Measurements from ENCODE around the gene SLC22A4. TPM values are rescaled to one million over a fixed set of nuclear protein-coding genes. Genes with fewer than 3 reads are reported as not detected.

Gene SLC22A4
- total and polyA plus RNA-seq, 2 of the 8 experiments (the other 6 are each of a cell fraction or from before 2014, with no cell fraction given) = 0.45 to 0.60 TPM

DNA sequence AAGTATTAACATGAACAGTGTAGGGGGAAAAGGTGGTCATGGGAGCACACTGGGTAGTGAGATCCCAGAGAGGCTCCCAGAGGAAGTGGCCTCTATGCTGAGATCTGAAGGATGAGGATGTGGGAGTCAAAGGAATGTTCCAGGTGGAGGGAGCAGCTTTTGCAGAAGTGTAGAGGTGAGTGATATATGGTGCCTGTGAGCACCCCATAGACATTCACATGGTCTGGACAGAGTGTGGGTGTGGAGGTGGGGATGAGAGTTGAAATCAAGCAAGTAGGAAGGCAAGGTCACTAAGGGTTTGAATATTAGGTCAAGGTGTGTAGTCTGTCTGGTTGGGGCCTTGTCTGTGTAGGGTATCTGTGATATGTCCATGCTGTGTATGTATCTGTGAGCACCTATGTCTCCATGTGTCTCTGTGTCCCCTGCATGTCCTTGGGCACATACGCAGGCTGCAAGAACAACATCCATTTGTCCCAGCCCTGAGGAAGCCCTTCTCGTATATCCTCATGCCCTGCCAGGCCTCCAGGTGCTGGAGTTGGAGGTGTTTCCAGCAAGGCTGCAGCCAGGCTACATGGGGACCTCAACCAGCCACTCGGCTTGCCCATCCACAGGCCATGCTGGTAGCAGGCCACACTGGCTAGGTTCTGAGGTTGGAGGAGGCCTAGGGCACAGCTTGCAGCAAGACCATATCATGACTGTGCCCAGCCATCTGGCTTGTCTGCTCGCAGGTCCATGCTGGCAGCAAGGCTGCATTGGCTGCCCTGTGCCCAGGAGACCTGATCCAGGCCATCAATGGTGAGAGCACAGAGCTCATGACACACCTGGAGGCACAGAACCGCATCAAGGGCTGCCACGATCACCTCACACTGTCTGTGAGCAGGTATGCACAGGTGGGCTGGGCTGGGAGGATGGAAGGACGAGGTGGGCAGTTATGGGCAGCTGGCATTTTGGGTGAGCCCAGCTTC lies 32.0 kb upstream of the SLC22A4 start:
- Histone ChIP-seq H3K4me3 (ENCODE audit: extremely low read depth in 1 of 4, insufficient read depth in 2 of 4, low read depth in 3 of 4, low read length in 4 of 4) (no peak overlapping the region), H4K91ac (replicated peaks; ENCODE audit: insufficient read length, low read length) (no peak overlapping the region), H2AFZ (ENCODE audit: low read length) (no peak overlapping the region), H2BK12ac (ENCODE audit: low read depth, low read length) (no peak overlapping the region), H3K23me2 (ENCODE audit: low read depth, low read length) (peaks cover 6% of the 10 kb centered on the region; the same call in 1 of the 2 replicates), H3K4me1 (replicated peaks in 1 of 4; ENCODE audit: control insufficient read depth in 3 of 4, insufficient read depth in 4 of 4, low read length in 3 of 4) (peaks cover 0 to 15% (median 2%) of the 10 kb centered on the region in 4 experiments; a peak in 5 of 7 replicates), H2BK120ac (replicated peaks; ENCODE audit: low read depth, low read length) (no peak overlapping the region), H3K79me1 (ENCODE audit: low read depth, low read length) (no peaks in the 10 kb centered on the region; the same call in 1 of the 2 replicates), H3K4ac (replicated peaks; ENCODE audit: insufficient read length, low read depth, low read length) (no peak overlapping the region), H2BK5ac (ENCODE audit: low read depth, low read length) (no peak overlapping the region), H3K4me2 (ENCODE audit: insufficient read depth in 1 of 2, low read depth in 2 of 2, low read length in 2 of 2) (no peak overlapping the region), H3K27ac (ENCODE audit: low read depth, low read length) (no peak overlapping the region), H4K5ac (ENCODE audit: insufficient read length, low read depth, low read length) (no peak overlapping the region), H4K8ac (ENCODE audit: extremely low read depth, insufficient read depth, low read length) (no peak overlapping the region), H3K79me2 (ENCODE audit: control insufficient read depth in 1 of 2, insufficient read depth in 2 of 2, low read length in 2 of 2) (no peaks in the 10 kb centered on the region), H2AK5ac (ENCODE audit: low read depth, low read length) (no peak overlapping the region), H2BK15ac (ENCODE audit: low read length) (no peak overlapping the region), H3K36me3 (ENCODE audit: control insufficient read depth in 2 of 4, insufficient read depth in 4 of 4, low read length in 3 of 4) (no peaks in the 10 kb centered on the region), H3K18ac (ENCODE audit: extremely low read depth, low read length) (no peak overlapping the region), H3K27me3 (replicated peaks in 1 of 4; ENCODE audit: control insufficient read depth in 3 of 4, extremely low read depth in 1 of 4, insufficient read depth in 3 of 4, low read length in 3 of 4) (peaks cover 0 to 8% (median 6%) of the 10 kb centered on the region in 4 experiments; a peak in 3 of 7 replicates), H4K20me1 (replicated peaks in 1 of 2; ENCODE audit: control insufficient read depth in 1 of 2, insufficient read depth in 2 of 2, low read length in 2 of 2) (no peaks in the 10 kb centered on the region), H3K9ac (replicated peaks in 1 of 4; ENCODE audit: extremely low read depth in 1 of 4, low read depth in 3 of 4, low read length in 3 of 4) (no peak overlapping the region), H3K14ac (ENCODE audit: insufficient read length) (no peak overlapping the region), H3K9me3 (ENCODE audit: insufficient read depth in 2 of 2, low read depth in 1 of 2, low read length in 1 of 2) (no peaks in the 10 kb centered on the region), H3K23ac (ENCODE audit: insufficient read length) (no peak overlapping the region), H2BK20ac (ENCODE audit: low read length) (no peak overlapping the region), H3K56ac (replicated peaks; ENCODE audit: insufficient read length, low read depth, low read length) (no peak overlapping the region)
- WGBS, 2 experiments (ENCODE audit: extremely low coverage in 1 of 2, insufficient coverage in 1 of 2, insufficient read length in 1 of 2, insufficient replicate concordance in 2 of 2, low coverage in 1 of 2, low lambda C conversion rate in 2 of 2, missing lambda C conversion rate in 1 of 2) = 88% methylated on average over 7 of the region's 7 CpGs; no CpG with 5 or more reads in 1 of the 2 experiments
- FAIRE-seq (no peak), DNase-seq (ENCODE audit: low read depth in 1 of 2, low spot score in 2 of 2) (peak in 1 of 2 experiments; percentile 31)
- ChIA-PET CTCF (ENCODE audit: partially characterized antibody) (interaction anchor here (0.8 to 5.1 kb wide), 8 partner anchors 7 to 72 kb away, joined by 3 to 54 read pairs (median 6); no protein-coding TSS in a partner anchor), POLR2A (ENCODE audit: partially characterized antibody) (interaction anchor here (1.2 to 1.8 kb wide), 2 partner anchors 31 to 167 kb away, joined by 3 to 4 read pairs; no protein-coding TSS in a partner anchor)
- TF ChIP-seq BCL11A (IDR thresholded peaks at IDR 0.05; ENCODE audit: low read depth in 2 of 2, low read length in 2 of 2) (no peak), EP300 (IDR thresholded peaks at IDR 0.05; ENCODE audit: borderline replicate concordance in 1 of 2, low read depth in 2 of 2, low read length in 2 of 2) (no peak), JUN (IDR thresholded peaks at IDR 0.05; ENCODE audit: low read depth, low read length) (no peak), CBX8 (IDR thresholded peaks at IDR 0.05; ENCODE audit: borderline replicate concordance, low read depth, low read length) (no peak), CBX5 (IDR thresholded peaks at IDR 0.05; ENCODE audit: low read depth, low read length) (no peak), HDAC2 (IDR thresholded peaks at IDR 0.05; ENCODE audit: borderline replicate concordance in 1 of 2, low read depth in 2 of 2, low read length in 2 of 2) (no peak), GABPA (IDR thresholded peaks at IDR 0.05; ENCODE audit: borderline replicate concordance, insufficient read depth, low read length) (no peak), TCF12 (IDR thresholded peaks at IDR 0.05; ENCODE audit: low read depth, low read length) (no peak), JUND (IDR thresholded peaks at IDR 0.05; ENCODE audit: low read length) (no peak)
- TF ChIP-seq, protein P1, sequence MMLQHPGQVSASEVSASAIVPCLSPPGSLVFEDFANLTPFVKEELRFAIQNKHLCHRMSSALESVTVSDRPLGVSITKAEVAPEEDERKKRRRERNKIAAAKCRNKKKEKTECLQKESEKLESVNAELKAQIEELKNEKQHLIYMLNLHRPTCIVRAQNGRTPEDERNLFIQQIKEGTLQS (IDR thresholded peaks at IDR 0.05; ENCODE audit: insufficient read depth, low read depth, low read length) = no peak

Measured in H1 (cell line).